Femur (tissue), 1 donor: ENCODE data around the gene SLC18A2.

ENCODE experiments used
- DNase-seq: peaks from one replicate; pipeline ENCODE4 v3.0.0-alpha.2; 2017

The SLC18A2 gene

GRCh38 chr10:117239051-117239450 lies 1.9 kb upstream of the SLC18A2 start:
- DNase-seq = no peak

DNA sequence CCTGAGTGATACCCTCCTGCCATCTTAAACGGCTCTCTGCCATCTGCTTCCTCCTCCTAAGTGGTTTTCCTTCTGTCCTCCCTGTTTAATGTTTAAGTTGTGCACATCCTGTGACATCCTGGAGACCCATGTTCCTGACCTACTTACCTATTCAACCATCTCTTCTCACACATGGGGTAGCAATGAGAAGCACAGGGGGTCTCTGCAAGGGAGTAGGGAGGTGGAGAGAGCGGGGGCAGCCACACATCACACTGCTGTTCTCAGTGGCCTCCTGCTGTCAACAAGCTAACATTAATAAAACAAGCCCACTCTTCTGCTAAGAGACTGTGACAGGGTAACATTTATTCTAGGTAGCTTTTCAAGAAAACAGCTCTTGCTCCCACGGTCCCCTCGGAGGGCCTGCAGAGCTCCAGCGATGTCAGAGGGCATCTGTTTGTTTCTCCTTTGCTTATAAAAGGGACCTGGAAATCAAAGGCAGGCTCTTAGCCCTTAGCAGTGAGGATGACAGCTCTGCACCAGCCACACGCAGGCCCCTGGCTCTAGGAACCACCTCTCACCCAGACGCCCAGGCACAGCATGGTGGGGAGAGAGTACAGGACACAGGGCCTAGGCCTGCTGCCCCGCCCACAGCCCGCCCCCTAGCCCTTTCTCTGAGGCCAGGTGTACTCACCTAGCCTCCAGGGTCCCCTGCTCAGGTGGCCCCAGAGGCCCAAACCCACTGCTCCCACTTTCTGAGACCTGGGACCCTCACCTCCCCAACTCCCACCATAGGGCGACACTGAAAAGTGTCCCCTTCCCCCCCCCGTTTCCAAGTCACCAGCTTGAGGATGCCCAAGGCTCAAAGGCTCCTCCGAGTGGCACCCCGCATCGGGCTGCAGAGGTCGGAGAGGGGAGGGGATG lies 943 bp upstream of the SLC18A2 start:
- DNase-seq = no peak

DNA sequence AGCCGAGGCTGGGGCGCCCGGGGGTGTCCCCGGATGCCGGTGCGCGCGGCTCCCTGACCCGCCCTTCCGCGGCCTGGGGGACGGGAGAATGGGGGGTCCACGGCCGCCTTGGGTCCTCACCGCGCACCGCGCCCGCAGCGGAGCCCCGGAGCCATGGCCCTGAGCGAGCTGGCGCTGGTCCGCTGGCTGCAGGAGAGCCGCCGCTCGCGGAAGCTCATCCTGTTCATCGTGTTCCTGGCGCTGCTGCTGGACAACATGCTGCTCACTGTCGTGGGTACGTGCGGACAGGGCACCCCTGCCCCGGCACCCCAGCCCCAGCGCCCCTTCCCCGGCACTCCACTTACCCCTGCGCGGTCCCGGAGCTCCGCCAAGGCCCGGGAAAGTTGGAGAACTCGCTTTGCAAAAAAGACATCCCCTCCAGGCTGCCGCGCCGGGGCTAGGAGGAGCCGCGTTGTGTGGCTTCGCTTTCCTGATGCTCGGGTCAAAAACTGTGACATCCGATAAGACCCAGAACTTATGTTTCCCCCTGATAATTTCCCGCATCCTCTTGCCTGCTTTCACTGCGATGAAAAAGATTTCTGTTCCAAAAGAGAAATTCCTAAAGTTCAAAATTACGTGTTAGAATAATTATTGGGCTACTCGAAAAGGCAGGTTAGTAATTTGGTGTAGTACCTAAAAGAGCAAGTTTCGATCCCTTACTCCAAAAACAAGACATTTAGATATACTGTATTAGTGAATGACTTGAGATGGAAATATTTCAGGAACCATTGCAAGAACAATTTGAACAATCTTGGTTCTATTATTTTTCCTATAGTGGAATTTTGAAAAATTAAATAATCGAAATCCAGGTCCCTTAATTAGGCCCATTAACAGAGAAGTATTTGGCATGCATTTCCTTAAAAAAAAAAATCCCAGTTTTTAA lies 888 bp downstream of the SLC18A2 start:
- DNase-seq = no peak

- no peak for DNase-seq
Observed at GRCh38 chr10:117242463-117242832, 1.5 kb downstream of the SLC18A2 start.

GRCh38 chr10:117246997-117247671 lies 6.2 kb downstream of the SLC18A2 start:
- no peak for DNase-seq

- no peak for DNase-seq
Observed at GRCh38 chr10:117248750-117249465, 8.0 kb downstream of the SLC18A2 start.

- DNase-seq = no peak
Observed at GRCh38 chr10:117249493-117250093, 8.7 kb downstream of the SLC18A2 start.

DNA sequence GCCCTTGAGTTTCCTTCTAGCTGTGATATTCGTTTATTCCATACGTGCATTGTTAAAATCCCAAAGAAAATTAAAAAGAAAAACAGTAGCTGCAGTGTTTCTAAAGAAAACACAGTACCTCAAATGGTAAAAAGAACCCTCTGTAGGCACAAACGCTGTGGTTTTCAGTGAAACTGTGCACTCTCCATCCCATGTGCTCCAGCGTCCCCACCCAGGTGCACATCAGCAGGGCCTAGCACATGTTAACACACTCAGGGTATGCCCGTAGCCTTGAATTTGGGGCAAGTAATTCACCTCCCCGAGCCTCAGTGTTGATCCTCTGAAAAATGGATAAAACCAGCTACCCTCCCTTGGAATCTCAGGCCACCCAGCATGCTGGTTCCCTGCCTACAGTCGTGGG lies 9.5 kb downstream of the SLC18A2 start:
- DNase-seq = no peak

DNA sequence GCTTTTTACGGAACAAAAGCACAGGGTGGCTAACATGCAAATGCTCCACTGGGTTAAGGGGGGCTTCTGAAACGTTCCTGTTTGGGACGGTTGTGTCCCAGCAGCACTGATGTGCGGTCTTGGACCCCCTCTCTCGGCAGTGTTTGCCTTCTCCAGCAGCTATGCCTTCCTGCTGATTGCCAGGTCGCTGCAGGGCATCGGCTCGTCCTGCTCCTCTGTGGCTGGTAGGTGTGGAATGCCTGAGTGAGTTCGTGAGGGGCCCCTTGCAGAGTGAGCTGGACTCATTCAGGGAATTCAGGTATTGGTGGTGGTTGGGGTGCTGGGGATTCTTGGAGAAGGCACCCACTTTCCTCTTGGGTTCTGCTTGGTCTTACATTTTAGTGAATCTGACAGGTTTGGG lies 13.0 kb downstream of the SLC18A2 start:
- DNase-seq = no peak

DNA sequence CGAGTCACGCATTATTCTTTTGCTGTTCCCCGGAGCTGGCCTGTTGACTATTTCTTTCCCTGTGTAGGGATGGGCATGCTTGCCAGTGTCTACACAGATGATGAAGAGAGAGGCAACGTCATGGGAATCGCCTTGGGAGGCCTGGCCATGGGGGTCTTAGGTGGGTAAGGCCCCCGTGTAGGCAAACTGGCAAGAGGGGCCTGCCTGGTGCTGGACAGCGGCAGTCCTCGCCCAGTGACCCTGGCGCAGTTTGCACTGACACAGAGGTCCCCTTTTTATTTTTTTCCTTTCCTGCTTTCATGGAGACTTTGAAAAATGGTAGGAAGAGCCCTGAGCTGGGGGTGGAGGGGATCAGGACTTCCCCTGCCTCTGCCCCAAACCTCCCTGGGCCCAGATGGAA lies 13.4 kb downstream of the SLC18A2 start:
- no peak for DNase-seq

GRCh38 chr10:117254774-117255735 lies 14.1 kb downstream of the SLC18A2 start:
- DNase-seq = no peak

DNA sequence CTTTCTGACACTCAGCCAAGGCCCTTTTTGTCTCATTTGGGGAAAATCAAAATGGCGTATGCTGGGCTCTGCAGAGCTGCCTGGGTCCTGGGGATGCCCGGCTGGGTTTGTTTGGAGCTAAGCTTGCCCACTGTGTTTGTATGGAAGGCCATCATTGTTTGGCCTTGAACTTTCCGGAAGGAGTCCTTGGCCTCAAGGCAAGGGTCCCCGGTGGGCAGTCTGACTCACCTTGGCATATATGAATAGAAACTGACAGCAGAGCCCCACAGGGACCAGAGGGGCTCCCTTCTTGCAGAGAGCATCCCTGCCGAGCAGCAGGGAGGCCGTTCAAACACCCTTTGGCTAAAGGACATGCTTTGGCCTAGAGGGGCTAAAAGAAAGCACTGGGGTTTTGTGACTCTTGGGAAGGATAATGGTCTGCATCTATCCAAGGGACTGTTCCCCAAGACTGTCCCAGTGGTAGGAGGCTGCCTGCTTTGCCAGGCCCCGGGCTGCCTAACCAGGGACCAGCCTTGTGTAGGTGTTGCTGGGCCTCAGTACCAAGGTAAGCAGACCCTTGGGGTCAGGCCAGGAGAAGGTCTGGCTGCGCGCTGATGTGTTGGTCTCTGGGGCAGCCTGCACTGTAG lies 15.0 kb downstream of the SLC18A2 start:
- no peak for DNase-seq

DNA sequence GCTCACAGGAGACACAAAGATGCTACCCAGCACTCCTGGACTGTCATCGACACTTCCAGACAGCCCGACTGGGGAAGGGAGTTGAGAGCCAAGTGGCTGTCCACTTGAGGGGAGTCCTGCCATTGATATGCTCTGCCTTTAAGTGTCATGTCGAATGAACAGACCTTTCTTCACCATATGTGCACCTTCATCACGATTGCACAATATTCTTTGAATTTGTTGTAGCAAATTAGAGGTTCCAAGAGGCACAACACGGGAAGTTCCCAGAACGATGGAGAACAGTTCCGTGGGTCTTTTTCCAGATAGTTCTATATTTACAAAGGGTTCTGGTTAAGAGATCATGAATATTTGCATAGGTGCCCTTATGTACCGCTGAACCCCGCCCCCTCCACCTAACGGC lies 16.0 kb downstream of the SLC18A2 start:
- no peak for DNase-seq

DNA sequence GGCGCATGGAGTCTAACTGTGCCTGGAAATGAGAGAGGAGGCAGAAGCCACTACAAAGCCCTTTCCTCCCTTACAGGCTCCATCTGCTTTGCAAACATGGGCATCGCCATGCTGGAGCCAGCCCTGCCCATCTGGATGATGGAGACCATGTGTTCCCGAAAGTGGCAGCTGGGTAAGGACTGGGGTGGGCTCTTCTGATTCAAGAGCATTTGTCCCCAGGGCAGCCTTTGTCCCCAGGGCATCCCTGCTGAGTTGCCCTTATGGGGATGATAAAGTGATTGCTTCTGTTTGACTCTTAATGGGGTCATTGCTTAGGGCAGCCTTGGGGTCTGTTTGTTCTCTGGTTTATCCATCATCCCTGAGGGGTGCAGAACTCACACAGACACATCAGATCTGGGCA lies 16.8 kb downstream of the SLC18A2 start:
- no peak for DNase-seq

GRCh38 chr10:117259279-117259678 lies 18.4 kb downstream of the SLC18A2 start:
- DNase-seq = no peak

GRCh38 chr10:117260084-117260483 lies 19.2 kb downstream of the SLC18A2 start:
- no peak for DNase-seq

- DNase-seq = no peak
Observed at GRCh38 chr10:117261501-117261900, 20.6 kb downstream of the SLC18A2 start.

DNA sequence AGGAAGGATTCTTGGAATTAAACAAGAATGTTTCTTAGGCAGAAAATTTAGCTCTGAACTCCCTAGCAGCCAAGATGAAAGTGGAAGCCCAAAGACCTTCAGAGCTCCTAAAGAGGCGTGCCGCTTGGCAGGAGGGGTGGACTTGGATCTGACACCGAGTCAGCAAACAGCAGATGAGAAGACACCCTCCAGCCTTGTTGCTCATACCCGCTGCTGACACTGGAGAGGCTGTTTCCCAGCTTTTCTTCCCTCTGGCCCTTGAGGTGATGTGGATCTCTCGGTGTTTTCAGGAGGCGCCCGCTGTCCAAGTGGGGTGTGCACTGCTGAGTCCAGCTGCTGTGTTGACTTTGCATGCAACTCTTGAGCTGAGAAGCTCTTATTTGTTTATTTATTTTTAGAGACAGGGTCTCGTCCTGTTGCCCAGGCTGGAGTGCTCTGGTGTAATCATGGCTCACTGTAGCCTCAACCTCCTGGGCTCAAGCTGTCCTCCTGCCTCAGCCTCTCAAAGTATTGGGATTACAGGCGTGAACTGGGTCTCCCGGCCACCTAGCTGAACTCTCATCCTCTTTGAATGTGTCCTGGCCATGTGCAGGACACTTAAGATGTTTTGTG lies 21.5 kb downstream of the SLC18A2 start:
- DNase-seq = no peak

GRCh38 chr10:117262903-117263293 lies 22.0 kb downstream of the SLC18A2 start:
- DNase-seq = no peak

GRCh38 chr10:117264782-117265181 lies 23.9 kb downstream of the SLC18A2 start:
- no peak for DNase-seq
